ENCODE data around the gene OR11L1.

The OR11L1 gene

GRCh38 chr1:247862756-247863155 is 21.1 kb upstream of the OR11L1 start:
- H3K4me3 ChIP-seq (ENCODE audit: low read depth, low read length): no peak overlapping the region
- TF ChIP-seq CTCF (IDR thresholded peaks at IDR 0.05; ENCODE audit: low read depth, low read length, missing control alignments): no peak
- DNase-seq: no peak
- no peaks in the 10 kb centered on the region for H3K36me3 ChIP-seq (replicated peaks)
- H3K27ac ChIP-seq: no peak overlapping the region
- in situ Hi-C loops (cut with HindIII; ENCODE audit: low pct_ligation_motif_present, low sequenced_read_pairs): no loop called here
- H3K27me3 ChIP-seq (replicated peaks): no peaks in the 10 kb centered on the region

GRCh38 chr1:247857985-247858619 is 16.4 kb upstream of the OR11L1 start:
- H3K27ac ChIP-seq: no peak overlapping the region
- no peaks in the 10 kb centered on the region for H3K27me3 ChIP-seq (replicated peaks)
- H3K4me3 ChIP-seq (ENCODE audit: low read depth, low read length): peak overlapping the region; percentile 57
- H3K36me3 ChIP-seq (replicated peaks): no peaks in the 10 kb centered on the region
- DNase-seq: no peak
- TF ChIP-seq CTCF (IDR thresholded peaks at IDR 0.05; ENCODE audit: low read depth, low read length, missing control alignments): no peak
- in situ Hi-C loops (cut with HindIII; ENCODE audit: low pct_ligation_motif_present, low sequenced_read_pairs): no loop called here

- Histone ChIP-seq H3K27me3 (replicated peaks) (no peaks in the 10 kb centered on the region), H3K36me3 (replicated peaks) (no peaks in the 10 kb centered on the region), H3K4me3 (ENCODE audit: low read depth, low read length) (peak within 1 kb of the TSS; percentile 57), H3K27ac (no peak within 1 kb of the TSS)
- TF ChIP-seq CTCF (IDR thresholded peaks at IDR 0.05; ENCODE audit: low read depth, low read length, missing control alignments): peak; percentile 31
- DNase-seq: no peak
- in situ Hi-C loops (cut with HindIII; ENCODE audit: low pct_ligation_motif_present, low sequenced_read_pairs): no loop called here
These were observed 15.6 kb upstream of the OR11L1 start, which contains the start of gene TRIM58 for GRCh38 chr1:247857069-247857984. TSS of gene TRIM58 (plus strand) at chr1:247857187. CDS start at chr1:247857247, 60 bp downstream.

- in situ Hi-C loops (cut with HindIII; ENCODE audit: low pct_ligation_motif_present, low sequenced_read_pairs): no loop called here
- Histone ChIP-seq H3K27me3 (replicated peaks) (no peaks in the 10 kb centered on the region), H3K27ac (no peak overlapping the region), H3K4me3 (ENCODE audit: low read depth, low read length) (no peak overlapping the region), H3K36me3 (replicated peaks) (no peaks in the 10 kb centered on the region)
- no peak for DNase-seq
- TF ChIP-seq CTCF (IDR thresholded peaks at IDR 0.05; ENCODE audit: low read depth, low read length, missing control alignments): no peak
These were observed 14.2 kb upstream of the OR11L1 start for GRCh38 chr1:247855911-247856310.

GRCh38 chr1:247854899-247855545 is 13.3 kb upstream of the OR11L1 start:
- H3K36me3 ChIP-seq (replicated peaks): no peaks in the 10 kb centered on the region
- no peak overlapping the region for H3K4me3 ChIP-seq (ENCODE audit: low read depth, low read length)
- no peaks in the 10 kb centered on the region for H3K27me3 ChIP-seq (replicated peaks)
- no peak for DNase-seq
- in situ Hi-C loops (cut with HindIII; ENCODE audit: low pct_ligation_motif_present, low sequenced_read_pairs): no loop called here
- H3K27ac ChIP-seq: no peak overlapping the region
- no peak for TF ChIP-seq CTCF (IDR thresholded peaks at IDR 0.05; ENCODE audit: low read depth, low read length, missing control alignments)

Data from brain microvascular endothelial cell (primary cell).